AG10803 (cell line): ENCODE measurements around the gene FTO.
A peak's percentile ranks its signal among the peaks of the same experiment; 100 is the strongest.

Source experiments
- DNase-seq: peaks from one replicate; pipeline ENCODE4 v3.0.0; 2010; ENCODE audit warnings: low read depth
- H3K4me3 ChIP-seq: 2 replicates; pipeline ENCODE4 v1.5.1; 2011; ENCODE audit warnings: mild to moderate bottlenecking, low read length, control low read depth
- TF ChIP-seq, protein P1 (sequence below): conservative IDR thresholded peaks from 2 replicates; pipeline ENCODE4 v1.5.1; 2011; ENCODE audit warnings: mild to moderate bottlenecking, low read length, control low read depth, inconsistent platforms

Gene FTO

DNA sequence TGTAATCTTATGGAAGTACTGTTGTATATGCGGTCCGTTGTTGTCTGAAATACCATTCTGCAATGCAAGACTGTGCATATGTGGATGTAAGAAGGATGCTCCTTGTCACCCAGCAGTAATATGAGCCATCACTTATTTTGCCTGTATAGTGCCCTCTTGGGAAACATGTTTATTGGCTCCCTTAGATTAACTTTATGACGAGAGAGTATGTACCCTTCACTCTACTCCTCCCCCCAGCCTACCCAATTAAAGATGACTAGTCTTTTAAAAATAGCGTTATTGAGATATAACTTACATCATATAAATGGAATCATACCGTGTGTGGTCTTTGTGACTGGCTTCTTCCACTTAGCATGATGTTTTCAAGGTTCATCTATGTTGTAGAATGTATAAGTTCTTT lies 33.6 kb downstream of the FTO start:
- no peak overlapping the region for H3K4me3 ChIP-seq
- TF ChIP-seq, protein P1, sequence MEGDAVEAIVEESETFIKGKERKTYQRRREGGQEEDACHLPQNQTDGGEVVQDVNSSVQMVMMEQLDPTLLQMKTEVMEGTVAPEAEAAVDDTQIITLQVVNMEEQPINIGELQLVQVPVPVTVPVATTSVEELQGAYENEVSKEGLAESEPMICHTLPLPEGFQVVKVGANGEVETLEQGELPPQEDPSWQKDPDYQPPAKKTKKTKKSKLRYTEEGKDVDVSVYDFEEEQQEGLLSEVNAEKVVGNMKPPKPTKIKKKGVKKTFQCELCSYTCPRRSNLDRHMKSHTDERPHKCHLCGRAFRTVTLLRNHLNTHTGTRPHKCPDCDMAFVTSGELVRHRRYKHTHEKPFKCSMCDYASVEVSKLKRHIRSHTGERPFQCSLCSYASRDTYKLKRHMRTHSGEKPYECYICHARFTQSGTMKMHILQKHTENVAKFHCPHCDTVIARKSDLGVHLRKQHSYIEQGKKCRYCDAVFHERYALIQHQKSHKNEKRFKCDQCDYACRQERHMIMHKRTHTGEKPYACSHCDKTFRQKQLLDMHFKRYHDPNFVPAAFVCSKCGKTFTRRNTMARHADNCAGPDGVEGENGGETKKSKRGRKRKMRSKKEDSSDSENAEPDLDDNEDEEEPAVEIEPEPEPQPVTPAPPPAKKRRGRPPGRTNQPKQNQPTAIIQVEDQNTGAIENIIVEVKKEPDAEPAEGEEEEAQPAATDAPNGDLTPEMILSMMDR, result no peak
- DNase-seq, result no peak

DNA sequence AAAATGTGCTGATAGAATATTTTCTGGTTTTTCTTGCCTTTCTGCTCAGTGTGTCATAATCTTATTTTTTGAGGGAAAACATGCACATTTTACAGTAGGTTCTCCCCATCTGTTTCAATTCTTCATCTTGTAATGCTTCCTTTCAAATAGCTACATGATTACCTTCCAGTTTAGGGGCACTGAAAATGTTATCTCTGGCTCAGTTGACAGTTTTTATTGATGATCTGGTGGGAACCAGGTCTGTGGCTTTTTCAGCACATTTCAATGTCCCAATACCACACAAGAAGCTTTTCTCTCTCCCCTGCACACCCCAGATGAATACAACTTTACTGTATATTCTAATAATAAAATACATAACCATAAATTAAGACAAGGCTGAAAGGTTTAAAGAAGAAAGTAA lies 36.5 kb downstream of the FTO start:
- TF ChIP-seq, protein P1, result no peak
- DNase-seq, result peak; percentile 45
- no peak overlapping the region for H3K4me3 ChIP-seq

DNA sequence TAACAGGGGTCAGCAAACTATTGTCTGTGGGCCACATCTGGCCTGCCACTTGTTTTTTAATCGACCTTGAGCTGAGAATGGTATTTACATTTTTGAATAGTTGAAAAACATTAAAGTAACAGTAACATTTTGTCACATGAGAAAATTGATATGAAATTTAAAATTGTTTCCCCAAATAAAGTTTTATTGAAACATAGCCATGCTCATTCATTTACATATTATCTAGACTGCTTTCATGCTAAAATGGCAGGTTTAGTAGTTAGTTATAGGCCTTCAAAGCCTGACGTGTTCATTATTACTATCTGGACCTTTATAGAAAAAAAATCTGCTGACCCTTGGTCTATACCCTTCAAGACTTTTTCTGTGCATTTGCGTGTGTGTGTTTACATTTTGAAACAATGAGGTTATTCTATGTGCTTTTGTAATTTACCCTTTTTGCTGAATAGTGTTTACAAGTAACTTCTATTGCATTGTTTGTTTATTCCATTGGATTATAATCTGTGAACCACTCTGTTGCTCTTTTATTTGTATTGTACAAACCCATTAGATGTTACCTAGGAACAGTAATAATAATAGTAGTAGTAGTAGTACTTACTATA lies 37.1 kb downstream of the FTO start:
- TF ChIP-seq, protein P1, result no peak
- no peak overlapping the region for H3K4me3 ChIP-seq
- DNase-seq, result no peak

DNA sequence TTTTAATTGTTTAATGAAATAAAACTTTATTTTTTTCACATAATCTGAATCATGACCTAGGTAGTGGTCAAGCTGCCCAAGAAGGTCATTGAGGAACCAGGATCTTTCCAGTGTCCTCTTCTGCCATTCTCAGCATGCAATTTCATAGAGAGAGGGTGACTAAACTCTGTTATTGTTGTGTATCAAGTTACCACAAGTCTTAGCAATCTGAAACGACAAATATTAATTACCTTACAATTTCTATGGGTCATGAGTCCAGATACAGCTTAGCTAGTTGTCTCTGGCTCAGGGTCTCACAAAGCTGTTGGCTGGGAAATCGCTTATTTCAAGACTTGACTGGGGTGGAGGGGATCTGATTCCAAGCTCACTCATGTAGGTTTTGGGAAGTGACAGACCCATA lies 37.6 kb downstream of the FTO start:
- TF ChIP-seq, protein P1, result no peak
- DNase-seq, result no peak

DNA sequence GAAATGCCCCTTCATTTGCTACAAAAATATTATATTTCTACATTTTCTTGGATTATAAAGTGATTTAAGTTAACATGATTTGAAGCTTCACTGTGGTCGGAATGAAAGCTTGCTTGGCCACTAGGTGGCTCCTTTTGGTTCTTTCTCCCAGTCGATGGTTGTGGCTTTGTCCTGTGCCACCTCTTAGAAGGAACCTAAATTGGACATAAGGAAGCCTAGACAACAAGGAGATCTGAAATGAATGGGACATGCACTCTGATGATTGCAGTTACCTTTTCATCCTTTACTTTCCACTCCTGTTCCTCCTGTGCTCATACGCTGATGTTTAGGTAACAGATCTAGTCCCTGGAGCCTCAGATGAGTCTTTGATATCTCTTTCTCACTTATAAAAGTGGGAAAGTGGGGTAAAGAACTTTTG lies 39.2 kb downstream of the FTO start:
- DNase-seq, result peak; percentile 33
- TF ChIP-seq, protein P1, result peak; percentile 54
- H3K4me3 ChIP-seq, result no peak overlapping the region

More for the DNA sequence above, 37.6 kb downstream of the FTO start:
- no peak overlapping the region for H3K4me3 ChIP-seq

DNA sequence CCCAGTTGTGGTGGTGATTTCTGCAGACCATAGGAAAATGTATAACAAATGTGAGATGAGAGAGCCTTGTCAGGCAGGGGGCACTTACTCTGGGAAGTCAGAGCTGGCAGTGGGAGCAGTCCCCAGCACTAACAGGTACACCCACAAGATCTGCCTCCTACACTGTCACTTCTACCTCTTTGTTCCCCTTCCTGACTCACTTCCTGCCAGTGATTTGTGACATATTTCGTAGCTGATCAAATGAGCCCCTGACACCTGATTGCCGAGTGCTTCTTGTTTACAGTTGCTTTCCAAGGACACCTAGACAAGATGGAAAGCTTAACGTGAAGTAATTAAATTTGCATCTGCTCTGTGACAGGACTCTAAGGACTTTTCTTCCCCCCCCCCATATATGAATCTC lies 40.5 kb downstream of the FTO start:
- TF ChIP-seq, protein P1, result no peak
- H3K4me3 ChIP-seq, result no peak overlapping the region
- DNase-seq, result no peak

DNA sequence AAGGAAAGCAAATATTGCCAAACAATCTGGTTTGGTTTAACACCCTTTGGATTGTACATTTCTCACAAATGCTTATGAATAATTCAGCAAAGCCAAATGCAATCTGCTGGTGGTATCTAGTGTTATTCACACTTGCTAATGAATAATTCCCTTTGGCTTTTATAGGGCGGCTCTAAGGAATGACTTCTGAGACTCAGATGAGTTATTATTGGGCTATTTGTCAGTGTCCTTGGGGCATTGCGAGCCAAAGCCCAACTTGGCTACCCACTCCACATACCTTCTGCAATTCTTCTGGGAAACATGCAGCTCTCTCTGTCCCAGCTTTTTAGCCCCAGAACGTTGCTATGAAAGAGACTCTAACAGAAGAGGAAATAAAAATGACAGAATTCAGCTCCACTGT lies 41.1 kb downstream of the FTO start:
- no peak overlapping the region for H3K4me3 ChIP-seq
- TF ChIP-seq, protein P1, result no peak
- DNase-seq, result peak; percentile 95
